Activated CD8-positive, alpha-beta memory T cell treated with anti-CD3 and anti-CD28 coated beads, Interleukin-2, amount 10 ng/mL, durations not matched to agents 7 days and 5 days (primary cell): ENCODE data around the gene INTU. TPM values are rescaled to one million over a fixed set of nuclear protein-coding genes. Genes with fewer than 3 reads are reported as not detected.
A peak's percentile ranks its signal among the peaks of the same experiment; 100 is the strongest.
"Not testable (repeated sequence)": the region's sequence is repeated elsewhere in the genome, so short reads cannot be mapped to it uniquely, and the experiment has no call there.

ENCODE experiments used
- ATAC-seq: fragments of 150-1000 bp; cut with Tn5 transposase; one replicate; pipeline ENCODE4 v1.10.0; 2021; ENCODE audit warnings: moderate library complexity
- CTCF ChIA-PET: fragments of 350-600 bp; sonication (Branson Sonifier 250); formaldehyde crosslinking; loops from one replicate; lab custom pipeline; 2021; ENCODE audit warnings: antibody characterized with exemption; lab: Charles Lee
- DNase-seq: peaks from one replicate; pipeline ENCODE4 v3.0.0-alpha.2; 2020
- H3K27ac Mint-ChIP-seq: one replicate; pipeline ENCODE4 v1.8.0; 2021; ENCODE audit warnings: mild to moderate bottlenecking, mixed read lengths
- H3K27me3 Mint-ChIP-seq: one replicate; pipeline ENCODE4 v1.8.0; 2021; ENCODE audit warnings: mixed read lengths
- H3K36me3 Mint-ChIP-seq: one replicate; pipeline ENCODE4 v1.8.0; 2021; ENCODE audit warnings: mild to moderate bottlenecking, mixed read lengths
- H3K4me1 Mint-ChIP-seq: one replicate; pipeline ENCODE4 v1.8.0; 2021; ENCODE audit warnings: mixed read lengths
- H3K4me3 Mint-ChIP-seq: one replicate; pipeline ENCODE4 v1.8.0; 2021; ENCODE audit warnings: mild to moderate bottlenecking, moderate library complexity, mixed read lengths
- H3K9me3 Mint-ChIP-seq: one replicate; pipeline ENCODE4 v1.8.0; 2022; ENCODE audit warnings: low read depth, mixed read lengths
- total RNA-seq, 2 experiments: library from RNA; stranded (reverse); gene quantifications; one replicate each; pipeline ENCODE4 v1.2.3, GENCODE V29; 2021

Gene INTU
- total RNA-seq, 2 experiments from 2014 or later, result 0.03 to 0.12 TPM

GRCh38 chr4:127622921-127623796 lies 9.6 kb upstream of the INTU start:
- CTCF ChIA-PET, result interaction anchor here (0.8 to 1.6 kb wide), 2 partner anchors 16 to 110 kb away, joined by 3 to 4 read pairs; no protein-coding TSS in a partner anchor
- Mint-ChIP-seq H3K36me3 (no peaks in the 10 kb centered on the region), H3K4me3 (peak overlapping the region; percentile 55), H3K9me3 (no peaks in the 10 kb centered on the region), H3K27me3 (peaks cover 40% of the 10 kb centered on the region), H3K4me1 (peaks cover 11% of the 10 kb centered on the region), H3K27ac (no peak overlapping the region)
- no peak for DNase-seq
- ATAC-seq, result peak; percentile 36

- DNase-seq (no peak), ATAC-seq (no peak)
- Mint-ChIP-seq H3K36me3 (no peaks in the 10 kb centered on the region), H3K27me3 (peaks cover 45% of the 10 kb centered on the region), H3K4me3 (peak overlapping the region; percentile 55), H3K4me1 (peaks cover 11% of the 10 kb centered on the region), H3K9me3 (no peaks in the 10 kb centered on the region), H3K27ac (no peak overlapping the region)
- CTCF ChIA-PET, result interaction anchor here (0.8 to 1.6 kb wide), 2 partner anchors 17 to 110 kb away, joined by 3 to 4 read pairs; no protein-coding TSS in a partner anchor
These were observed 9.0 kb upstream of the INTU start for GRCh38 chr4:127623797-127624083.

GRCh38 chr4:127624173-127624572 lies 8.6 kb upstream of the INTU start:
- DNase-seq (no peak), ATAC-seq (no peak)
- Mint-ChIP-seq H3K9me3 (no peaks in the 10 kb centered on the region), H3K4me1 (peaks cover 11% of the 10 kb centered on the region), H3K27ac (no peak overlapping the region), H3K36me3 (no peaks in the 10 kb centered on the region), H3K27me3 (peaks cover 45% of the 10 kb centered on the region), H3K4me3 (no peak overlapping the region)
- CTCF ChIA-PET, result interaction anchor here (0.8 to 1.6 kb wide), 2 partner anchors 17 to 109 kb away, joined by 3 to 4 read pairs; no protein-coding TSS in a partner anchor

- ATAC-seq (no peak), DNase-seq (no peak)
- CTCF ChIA-PET, result no interaction called here
- H3K4me1 Mint-ChIP-seq, result peaks cover 8% of the 10 kb centered on the region
- no peak overlapping the region for H3K27ac Mint-ChIP-seq
- no peak overlapping the region for H3K4me3 Mint-ChIP-seq
- peaks cover 52% of the 10 kb centered on the region for H3K27me3 Mint-ChIP-seq
- H3K9me3 Mint-ChIP-seq, result no peaks in the 10 kb centered on the region
- H3K36me3 Mint-ChIP-seq, result no peaks in the 10 kb centered on the region
These were observed 3.4 kb upstream of the INTU start for GRCh38 chr4:127629371-127629770.

- Mint-ChIP-seq H3K36me3 (no peaks in the 10 kb centered on the region), H3K27ac (no peak overlapping the region), H3K4me1 (peaks cover 8% of the 10 kb centered on the region), H3K4me3 (no peak overlapping the region), H3K9me3 (no peaks in the 10 kb centered on the region), H3K27me3 (peaks cover 48% of the 10 kb centered on the region)
- DNase-seq, result no peak
- ATAC-seq, result no peak
- CTCF ChIA-PET, result no interaction called here
These were observed 2.6 kb upstream of the INTU start for GRCh38 chr4:127630152-127630551.

DNA sequence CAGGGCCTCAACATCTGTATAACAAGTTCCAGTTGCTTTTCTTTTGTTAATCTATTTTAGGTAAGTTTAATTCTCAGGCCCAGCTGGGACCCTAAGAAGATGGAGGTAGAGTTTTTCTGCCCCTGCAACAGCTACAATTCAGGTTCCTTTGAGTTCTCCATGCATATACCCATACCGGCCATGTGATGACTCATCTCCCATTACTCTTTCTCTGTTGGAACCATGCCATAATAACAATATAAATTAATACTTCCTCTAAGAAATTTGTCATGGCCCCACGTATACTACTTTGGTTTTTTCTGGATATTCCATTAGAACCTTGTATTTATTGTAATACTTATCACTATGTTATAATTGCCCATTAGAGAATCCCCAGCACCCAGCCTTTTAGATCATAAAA lies 1.3 kb upstream of the INTU start:
- Mint-ChIP-seq H3K9me3 (no peaks in the 10 kb centered on the region), H3K27me3 (peaks cover 49% of the 10 kb centered on the region), H3K4me3 (no peak overlapping the region), H3K4me1 (peaks cover 8% of the 10 kb centered on the region), H3K27ac (no peak overlapping the region), H3K36me3 (no peaks in the 10 kb centered on the region)
- CTCF ChIA-PET, result no interaction called here
- no peak for ATAC-seq
- no peak for DNase-seq

DNA sequence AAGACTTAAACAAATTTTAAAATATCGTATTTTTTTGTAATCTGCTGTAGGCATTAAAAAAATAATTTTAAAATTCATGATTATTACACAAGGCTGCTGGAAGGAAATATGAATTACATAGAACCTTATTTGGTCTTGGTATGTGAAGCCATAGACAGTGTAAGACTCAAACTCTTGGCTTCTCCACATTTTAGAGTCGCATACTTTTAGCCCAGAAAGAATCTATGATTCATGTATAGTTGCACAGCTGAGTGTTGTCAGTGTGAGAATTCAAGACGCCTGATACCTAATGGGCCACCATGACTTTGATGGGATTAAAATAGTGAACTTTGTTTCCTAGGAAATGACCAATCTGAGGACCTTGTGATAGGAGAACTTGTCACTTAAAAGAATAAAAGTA lies 1.4 kb downstream of the INTU start:
- no peak for ATAC-seq
- Mint-ChIP-seq H3K27ac (no peak overlapping the region), H3K27me3 (peaks cover 38% of the 10 kb centered on the region), H3K36me3 (no peaks in the 10 kb centered on the region), H3K4me3 (no peak overlapping the region), H3K4me1 (peaks cover 8% of the 10 kb centered on the region), H3K9me3 (no peaks in the 10 kb centered on the region)
- DNase-seq, result no peak
- CTCF ChIA-PET, result no interaction called here

- ATAC-seq (no peak), DNase-seq (no peak)
- Mint-ChIP-seq H3K4me1 (no peaks in the 10 kb centered on the region), H3K4me3 (no peak overlapping the region), H3K27me3 (peaks cover 15% of the 10 kb centered on the region), H3K27ac (no peak overlapping the region), H3K36me3 (no peaks in the 10 kb centered on the region), H3K9me3 (no peaks in the 10 kb centered on the region)
- CTCF ChIA-PET, result no interaction called here
These were observed 8.8 kb downstream of the INTU start for GRCh38 chr4:127641524-127641923.

GRCh38 chr4:127642169-127642568 lies 9.4 kb downstream of the INTU start:
- ATAC-seq (no peak), DNase-seq (no peak)
- CTCF ChIA-PET, result no interaction called here
- Mint-ChIP-seq H3K27me3 (peaks cover 15% of the 10 kb centered on the region), H3K4me3 (no peak overlapping the region), H3K36me3 (no peaks in the 10 kb centered on the region), H3K9me3 (no peaks in the 10 kb centered on the region), H3K27ac (no peak overlapping the region), H3K4me1 (no peaks in the 10 kb centered on the region)

- no peak for DNase-seq
- H3K27me3 Mint-ChIP-seq, result peaks cover 15% of the 10 kb centered on the region
- no peak overlapping the region for H3K27ac Mint-ChIP-seq
- H3K4me1 Mint-ChIP-seq, result no peaks in the 10 kb centered on the region
- ATAC-seq, result no peak
- CTCF ChIA-PET, result no interaction called here
- H3K36me3 Mint-ChIP-seq, result no peaks in the 10 kb centered on the region
- H3K4me3 Mint-ChIP-seq, result no peak overlapping the region
- no peaks in the 10 kb centered on the region for H3K9me3 Mint-ChIP-seq
These were observed 11.0 kb downstream of the INTU start for GRCh38 chr4:127643791-127644190.

DNA sequence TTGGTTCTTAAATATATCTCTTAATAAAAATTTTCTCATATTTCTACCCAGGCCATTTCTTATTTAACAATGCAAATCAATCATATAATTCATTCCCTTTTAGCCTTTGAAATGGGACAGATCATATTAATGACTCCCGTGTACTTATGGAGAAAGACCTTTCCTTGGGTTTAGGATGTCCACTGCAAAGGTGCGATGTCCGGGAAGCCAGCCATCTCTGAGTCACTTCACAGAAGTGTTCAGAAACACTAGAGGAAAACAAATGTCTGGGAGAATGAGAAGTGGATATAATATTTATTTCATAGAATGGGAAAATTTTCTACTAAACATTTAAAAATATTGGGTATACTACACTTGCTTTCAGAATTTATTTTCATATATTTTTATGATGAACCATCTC lies 15.3 kb downstream of the INTU start:
- CTCF ChIA-PET, result no interaction called here
- H3K27me3 Mint-ChIP-seq, result peaks cover 3% of the 10 kb centered on the region
- H3K27ac Mint-ChIP-seq, result no peak overlapping the region
- no peak overlapping the region for H3K4me3 Mint-ChIP-seq
- ATAC-seq (no peak), DNase-seq (no peak)
- H3K4me1 Mint-ChIP-seq, result no peaks in the 10 kb centered on the region
- no peaks in the 10 kb centered on the region for H3K9me3 Mint-ChIP-seq
- H3K36me3 Mint-ChIP-seq, result no peaks in the 10 kb centered on the region

DNA sequence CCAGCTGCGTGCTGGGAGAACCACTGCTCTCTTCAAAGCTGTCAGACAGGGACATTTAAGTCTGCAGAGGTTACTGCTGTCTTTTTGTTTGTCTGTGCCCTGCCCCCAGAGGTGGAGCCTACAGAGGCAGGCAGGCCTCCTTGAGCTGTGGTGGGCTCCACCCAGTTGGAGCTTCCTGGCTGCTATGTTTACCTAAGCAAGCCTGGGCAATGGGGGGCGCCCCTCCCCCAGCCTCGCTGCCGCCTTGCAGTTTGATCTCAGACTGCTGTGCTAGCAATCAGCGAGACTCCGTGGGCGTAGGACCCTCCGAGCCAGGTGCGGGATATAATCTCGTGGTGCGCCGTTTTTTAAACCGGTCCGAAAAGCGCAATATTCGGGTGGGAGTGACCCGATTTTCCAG lies 22.8 kb downstream of the INTU start:
- ATAC-seq, DNase-seq, H3K27me3 Mint-ChIP-seq, H3K4me1 Mint-ChIP-seq, H3K9me3 Mint-ChIP-seq, H3K36me3 Mint-ChIP-seq, CTCF ChIA-PET, H3K4me3 Mint-ChIP-seq, H3K27ac Mint-ChIP-seq: not testable (repeated sequence)

- H3K9me3 Mint-ChIP-seq, result no peaks in the 10 kb centered on the region
- CTCF ChIA-PET, result no interaction called here
- H3K4me1 Mint-ChIP-seq, result no peaks in the 10 kb centered on the region
- H3K4me3 Mint-ChIP-seq, result no peak overlapping the region
- no peaks in the 10 kb centered on the region for H3K36me3 Mint-ChIP-seq
- DNase-seq (no peak), ATAC-seq (no peak)
- no peaks in the 10 kb centered on the region for H3K27me3 Mint-ChIP-seq
- H3K27ac Mint-ChIP-seq, result no peak overlapping the region
These were observed 23.4 kb downstream of the INTU start for GRCh38 chr4:127656047-127656680.

DNA sequence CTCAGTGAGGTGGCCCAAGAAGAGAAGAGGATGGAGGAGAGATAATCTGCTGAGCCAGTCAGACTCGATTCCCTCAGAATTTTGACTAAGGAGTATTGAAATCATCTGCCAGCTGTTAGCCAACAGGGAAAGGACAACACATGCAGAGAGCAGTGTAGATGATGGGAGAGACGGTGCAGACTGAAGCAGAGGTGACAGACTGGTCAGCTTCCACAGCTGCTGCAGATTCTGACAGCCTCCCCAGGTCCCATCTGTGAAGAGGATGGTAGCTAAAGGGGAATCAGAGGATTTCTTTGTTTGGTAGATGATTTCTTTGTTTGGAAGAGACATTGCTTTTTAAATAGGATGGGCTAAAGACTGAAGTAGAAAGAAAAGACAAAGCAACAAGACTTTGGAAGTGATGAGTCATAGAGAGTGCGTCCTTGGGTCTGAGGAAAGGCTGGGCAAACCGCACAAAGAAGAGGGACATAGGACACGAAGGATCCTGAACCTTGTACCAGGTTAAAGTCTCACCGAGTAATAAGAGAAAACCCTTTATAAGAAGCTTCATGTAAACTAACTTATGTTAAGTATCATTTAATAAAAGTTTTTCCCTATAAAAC lies 27.6 kb downstream of the INTU start:
- Mint-ChIP-seq H3K27me3 (no peaks in the 10 kb centered on the region), H3K4me1 (no peaks in the 10 kb centered on the region), H3K4me3 (no peak overlapping the region), H3K9me3 (no peaks in the 10 kb centered on the region), H3K27ac (no peak overlapping the region), H3K36me3 (no peaks in the 10 kb centered on the region)
- CTCF ChIA-PET, result no interaction called here
- DNase-seq (no peak), ATAC-seq (no peak)
